HG02798 (cell line): Measurements from ENCODE around the gene LCE1F.

Experiments used
- ATAC-seq: cut with Tn5 transposase; IDR thresholded peaks from one replicate; pipeline ENCODE4 v1.9.1; 2021; ENCODE audit warnings: mild to moderate bottlenecking; ENCODE audit not compliant: unreplicated experiment, poor library complexity

LCE1F gene

DNA sequence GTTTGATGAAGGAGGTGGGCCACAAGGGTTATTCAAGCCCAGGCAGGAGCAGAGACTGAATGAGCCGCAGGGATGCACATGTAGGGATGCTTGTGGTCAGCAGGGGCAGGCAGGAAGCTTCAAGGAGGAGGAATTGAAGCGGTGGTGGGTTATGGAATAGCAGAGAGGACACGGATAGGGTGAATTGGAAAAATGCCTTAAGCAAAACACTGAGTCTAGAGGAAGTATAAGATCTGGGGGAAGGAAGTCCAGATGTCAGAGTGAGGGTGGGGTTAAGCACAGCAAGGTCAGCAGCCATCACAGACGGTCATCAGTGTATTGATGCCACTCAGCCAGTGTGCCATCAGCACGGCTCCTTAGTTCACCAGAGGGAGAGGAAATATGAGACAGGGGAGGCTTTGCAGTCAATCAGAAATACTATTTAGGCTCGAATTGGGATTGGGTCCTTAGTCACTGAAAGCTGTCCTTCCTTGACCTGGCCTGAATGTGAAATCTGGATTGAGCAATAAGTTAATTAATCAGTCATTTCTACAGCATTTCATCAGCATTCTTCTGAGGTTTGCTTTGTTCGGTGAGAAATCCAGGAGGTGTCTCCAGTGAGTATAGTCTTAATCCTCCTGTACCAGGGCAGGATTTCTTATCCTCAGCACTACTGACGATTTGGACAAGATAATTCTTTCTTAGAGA, 6.0 kb upstream of the LCE1F start:
- no peak for ATAC-seq

DNA sequence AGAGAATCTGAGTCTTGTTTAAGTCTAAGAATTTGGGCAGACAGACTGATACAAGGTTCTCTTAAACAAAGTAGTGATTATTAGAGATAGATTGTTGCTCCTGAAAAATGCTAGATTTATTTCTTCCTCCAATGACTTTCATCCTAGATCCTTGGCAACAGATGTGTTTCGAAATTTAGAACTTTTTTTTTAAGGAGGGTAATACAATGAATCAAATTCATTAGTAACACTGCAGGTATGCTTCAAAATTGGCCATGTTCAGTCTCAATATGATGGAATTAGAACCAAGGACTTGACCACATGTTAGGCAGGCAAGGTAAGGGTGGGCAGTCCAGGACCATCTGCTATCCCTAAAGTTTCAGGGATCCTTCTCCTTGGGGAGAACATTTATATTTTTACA, 4.5 kb upstream of the LCE1F start:
- ATAC-seq, result no peak

DNA sequence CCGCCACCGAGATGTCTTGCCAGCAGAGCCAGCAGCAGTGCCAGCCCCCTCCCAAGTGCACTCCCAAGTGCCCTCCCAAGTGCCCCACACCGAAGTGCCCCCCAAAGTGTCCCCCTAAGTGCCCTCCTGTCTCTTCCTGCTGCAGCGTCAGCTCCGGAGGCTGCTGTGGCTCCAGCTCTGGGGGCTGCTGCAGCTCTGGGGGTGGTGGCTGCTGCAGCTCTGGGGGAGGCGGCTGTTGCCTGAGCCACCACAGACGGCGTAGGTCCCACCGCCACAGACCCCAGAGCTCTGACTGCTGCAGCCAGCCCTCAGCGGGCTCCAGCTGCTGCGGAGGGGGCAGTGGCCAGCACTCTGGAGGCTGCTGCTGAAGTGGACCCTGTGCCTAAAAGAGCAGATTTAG, 1.4 kb downstream of the LCE1F start:
- no peak for ATAC-seq

DNA sequence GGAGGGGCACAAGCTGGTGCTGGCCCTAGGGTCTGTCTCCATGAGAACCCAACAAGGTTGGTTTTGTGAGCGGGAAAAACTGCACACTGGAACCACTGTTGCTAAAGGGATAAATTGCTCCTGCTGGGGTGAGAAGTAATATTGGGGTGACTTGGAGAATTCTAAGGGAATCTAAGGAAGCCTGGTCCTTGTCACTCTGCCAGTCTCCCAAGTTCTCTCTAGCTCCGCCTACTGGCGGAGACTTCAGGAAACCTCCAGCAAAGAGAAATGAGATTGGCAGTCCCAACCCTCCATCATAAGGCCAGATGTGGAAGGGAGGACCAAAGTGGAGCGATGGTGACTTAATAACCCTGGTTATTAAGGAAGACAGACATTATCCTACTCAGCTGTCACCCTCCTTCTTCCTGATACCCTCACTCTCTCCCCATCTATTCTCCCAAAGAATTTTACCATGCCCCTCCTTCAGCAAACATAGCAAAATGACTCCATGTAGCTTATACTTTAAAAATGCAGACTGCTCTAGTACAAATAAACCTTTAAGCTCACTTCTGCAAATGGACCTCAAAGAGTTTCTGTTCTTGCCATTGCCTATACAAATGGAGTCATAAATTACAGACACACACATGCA, 2.7 kb downstream of the LCE1F start:
- no peak for ATAC-seq

DNA sequence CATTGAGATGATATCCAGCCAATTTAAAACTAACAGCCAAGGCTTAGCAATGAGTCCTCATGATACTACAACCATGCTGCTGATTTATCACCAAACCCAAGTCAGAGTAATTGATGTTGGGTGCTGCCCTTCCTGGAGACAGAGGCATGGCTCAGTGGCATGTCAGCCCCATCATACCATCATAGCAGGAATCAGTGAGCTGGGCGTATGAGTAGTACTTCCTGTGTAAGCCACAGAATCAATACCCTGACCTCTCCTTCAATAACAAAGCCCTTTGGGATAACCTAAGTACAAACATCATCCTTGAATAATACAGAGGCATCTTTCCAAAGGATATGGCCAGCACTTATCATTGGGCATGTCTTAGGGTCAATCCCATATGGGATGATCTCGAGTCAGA, 8.2 kb downstream of the LCE1F start:
- ATAC-seq, result no peak

DNA sequence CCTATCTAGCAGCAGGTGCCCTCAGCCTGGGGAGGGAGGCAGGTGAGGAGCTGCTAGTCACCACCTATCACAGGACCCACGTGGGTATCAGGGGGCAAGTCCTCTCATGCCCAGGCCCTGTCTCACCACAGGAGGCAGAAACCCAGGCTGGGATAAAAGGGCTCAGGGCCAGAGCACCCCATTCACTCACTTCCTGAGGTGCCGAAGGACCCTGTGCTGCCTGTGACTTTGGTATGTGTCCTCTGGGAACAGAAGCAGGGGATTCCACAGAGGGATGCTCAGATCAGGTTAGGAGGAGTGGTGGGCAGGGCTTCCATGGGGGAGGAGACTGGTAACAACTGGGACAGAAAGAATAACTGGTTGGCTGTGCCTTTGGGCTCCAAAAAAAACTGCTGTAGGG, 11.1 kb downstream of the LCE1F start, which contains the start of gene LCE1E:
TSS of gene LCE1E (plus strand) at position 181 of the 400 bp plus-strand sequence. CDS start 1,043 bp downstream, outside the sequence.
- ATAC-seq, result no peak

DNA sequence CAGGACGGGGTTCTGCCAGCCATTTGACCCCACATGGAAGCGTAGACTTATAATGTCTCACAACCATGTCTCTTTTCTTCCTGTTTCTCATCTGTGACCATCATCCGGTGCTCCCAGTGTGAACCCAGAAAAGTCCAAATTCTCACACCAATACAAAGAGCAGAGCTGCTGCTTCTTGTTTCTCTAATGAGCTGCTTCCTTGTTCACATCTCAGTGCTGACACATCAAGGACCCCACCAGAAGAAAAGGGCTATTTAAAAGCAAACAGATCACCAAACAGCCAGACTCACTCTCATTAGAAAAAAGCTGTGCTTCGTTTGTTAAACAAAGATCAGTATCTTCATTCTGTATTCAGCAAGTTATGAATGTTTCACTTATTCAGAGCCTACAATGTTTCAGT, 20.7 kb downstream of the LCE1F start:
- no peak for ATAC-seq

DNA sequence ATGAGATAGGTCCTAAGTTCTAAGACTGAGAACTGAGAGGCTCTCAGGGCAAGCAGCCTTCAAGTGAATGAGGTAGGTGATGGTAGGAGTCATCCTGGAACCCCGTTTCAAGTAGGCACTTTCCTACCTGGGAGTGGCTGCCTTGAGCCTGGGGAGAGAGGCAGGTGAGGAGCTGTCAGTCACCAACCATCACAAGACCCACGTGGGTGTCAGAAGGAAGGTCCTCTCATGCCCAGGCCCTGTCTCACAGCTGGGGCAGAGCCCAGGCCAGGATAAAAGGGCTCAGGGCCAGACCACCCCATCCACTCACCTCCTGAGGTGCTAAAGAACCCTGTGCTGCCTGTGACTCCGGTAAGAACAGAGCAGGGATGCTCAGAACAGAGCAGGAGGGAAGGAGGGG, 21.5 kb downstream of the LCE1F start, which contains the start of gene LCE1D:
TSS of gene LCE1D (plus strand) at position 301 of the 400 bp plus-strand sequence. CDS start 1,074 bp downstream, outside the sequence.
- no peak for ATAC-seq

DNA sequence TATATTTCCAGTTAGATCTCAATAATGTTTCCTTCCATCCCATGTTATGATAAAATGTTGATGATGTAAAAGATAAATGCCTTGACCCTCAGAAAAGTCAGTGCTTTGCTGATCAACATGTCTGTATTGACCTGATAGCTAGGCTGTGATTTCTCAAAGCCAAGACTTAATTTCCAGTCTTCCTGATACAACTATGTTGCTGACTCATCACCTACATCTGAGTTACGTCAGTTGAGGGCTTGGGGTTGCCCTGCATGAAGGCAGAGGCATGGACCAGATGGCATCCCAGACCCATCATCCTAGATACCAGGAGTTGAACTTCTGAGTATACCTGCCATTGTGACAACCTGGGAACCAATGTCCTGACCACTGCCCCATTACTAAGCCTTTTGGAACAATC, 26.4 kb downstream of the LCE1F start:
- ATAC-seq, result no peak

DNA sequence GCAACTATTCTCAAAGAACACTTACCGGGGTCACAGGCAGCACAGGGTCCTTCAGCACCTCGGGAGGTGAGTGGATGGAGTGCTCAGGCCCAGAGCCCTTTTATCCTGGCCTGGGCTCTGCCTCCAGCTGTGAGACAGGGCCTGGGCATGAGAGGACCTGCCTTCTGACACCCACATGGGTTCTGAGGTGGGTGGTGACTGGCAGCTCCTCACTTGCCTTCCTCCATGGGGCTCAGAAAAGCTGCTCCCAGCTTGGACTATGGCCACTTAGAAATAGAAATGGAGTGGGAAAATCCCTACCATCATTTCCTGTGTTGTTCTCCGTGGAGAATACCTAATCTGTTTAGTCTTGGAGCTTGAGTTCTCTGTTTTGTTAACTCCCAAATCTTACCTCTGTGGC, 31.6 kb downstream of the LCE1F start, which contains the start of gene LCE1C:
TSS of gene LCE1C (minus strand) at position 76 of the 400 bp plus-strand sequence. CDS start 1,173 bp downstream, outside the sequence.
- no peak for ATAC-seq

DNA sequence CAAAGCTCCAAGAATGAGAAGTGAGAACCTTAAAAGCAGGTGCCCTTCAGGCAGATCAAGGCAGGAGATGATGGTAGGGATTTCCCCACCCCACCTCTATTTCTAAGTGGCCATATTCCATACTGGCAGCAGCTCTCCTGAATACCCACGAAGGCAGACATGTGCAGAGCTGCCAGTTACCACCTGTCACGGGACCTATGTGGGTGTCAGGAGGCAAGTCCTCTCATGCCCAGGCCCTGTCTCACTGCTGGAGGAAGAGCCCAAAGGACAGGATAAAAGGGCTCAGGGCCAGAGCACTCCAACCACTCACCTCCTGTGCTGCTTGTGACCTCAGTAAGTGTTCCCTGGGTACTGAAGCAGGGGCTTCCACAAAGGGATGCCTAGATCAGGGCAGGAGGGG, 36.1 kb downstream of the LCE1F start:
- ATAC-seq, result no peak

DNA sequence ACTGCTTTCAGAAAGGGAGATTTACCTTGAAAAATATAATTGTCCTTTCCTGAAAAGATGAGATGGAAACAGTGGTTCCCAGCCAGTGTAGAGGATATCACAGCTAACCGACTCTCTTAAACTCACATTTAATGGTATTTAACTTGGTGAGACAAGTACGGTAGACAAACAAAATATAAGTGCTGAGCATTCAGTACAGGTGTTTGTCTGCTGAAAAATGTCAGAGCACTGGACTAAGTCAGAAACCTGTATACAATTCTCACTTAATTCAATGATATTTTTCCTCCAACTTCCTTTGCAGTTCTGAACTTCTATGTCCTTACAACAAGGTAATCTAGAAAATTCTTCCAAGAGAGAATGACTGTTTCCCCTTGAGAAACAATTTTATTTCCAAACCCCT, 36.7 kb downstream of the LCE1F start, which contains the start of gene LCE1B:
TSS of gene LCE1B (plus strand) at position 301 of the 400 bp plus-strand sequence. CDS start 476 bp downstream, outside the sequence.
- no peak for ATAC-seq

DNA sequence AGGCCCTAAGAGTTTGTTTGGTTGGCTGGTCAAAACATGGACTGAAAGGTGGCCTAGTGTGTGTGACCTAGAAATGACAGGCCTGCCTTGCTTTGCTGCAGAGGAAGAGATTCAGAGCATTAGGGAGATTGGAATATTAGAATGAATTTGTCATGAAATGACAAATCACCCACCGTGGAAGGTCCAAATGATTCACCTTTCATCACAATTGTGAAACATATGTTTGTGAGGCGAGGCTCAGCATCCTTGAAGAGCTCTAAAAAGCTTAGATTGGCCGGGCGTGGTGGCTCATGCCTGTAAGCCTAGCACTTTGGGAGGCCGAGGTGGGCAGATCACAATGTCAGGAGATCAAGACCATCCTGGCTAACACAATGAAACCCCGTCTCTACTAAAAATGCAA, 42.4 kb downstream of the LCE1F start:
- ATAC-seq, result no peak

DNA sequence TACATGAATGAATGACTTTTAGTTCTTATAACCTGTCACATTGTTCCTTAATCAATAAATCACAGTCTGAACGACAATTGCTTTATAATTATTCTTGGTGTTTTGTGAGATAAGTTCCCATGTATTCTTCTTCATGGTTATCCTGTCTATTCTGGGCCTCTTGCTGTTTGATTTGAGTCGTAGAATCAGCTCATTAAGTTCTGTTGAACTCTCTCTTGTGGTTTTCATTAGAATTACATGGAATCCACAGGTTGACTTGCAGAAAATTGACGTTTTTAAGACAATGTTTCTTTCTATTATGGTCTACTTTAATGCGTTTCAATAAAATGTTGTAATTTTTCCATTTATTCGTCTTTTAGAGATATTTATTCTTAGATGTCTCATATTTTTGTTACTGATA, 48.4 kb downstream of the LCE1F start:
- ATAC-seq, result no peak

DNA sequence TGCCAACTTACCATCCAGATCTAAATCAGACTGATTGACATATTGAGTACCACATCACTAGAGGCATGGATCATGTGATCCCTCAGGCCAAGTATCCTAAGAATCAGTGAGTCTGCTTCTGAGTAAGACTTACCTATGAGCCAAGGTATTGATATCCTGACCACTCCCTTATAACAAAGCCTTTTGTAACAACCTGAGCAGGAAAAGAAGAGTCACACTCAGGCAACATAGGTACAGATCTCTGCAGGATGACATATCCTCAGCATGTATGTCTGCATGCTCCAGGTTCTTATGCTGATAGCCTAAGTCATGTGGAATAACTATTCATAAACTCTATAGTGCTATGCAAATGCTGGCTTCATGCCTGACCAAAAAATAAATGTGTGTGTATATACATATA, 50.0 kb downstream of the LCE1F start:
- no peak for ATAC-seq
